HG03432 (cell line): Measurements from ENCODE around the gene KCNA3.

Source experiments
- ATAC-seq: cut with Tn5 transposase; IDR thresholded peaks from one replicate; pipeline ENCODE4 v1.9.1; 2021; ENCODE audit warnings: mild to moderate bottlenecking, moderate library complexity; ENCODE audit not compliant: unreplicated experiment

Gene KCNA3

GRCh38 chr1:110639724-110640386, 34.9 kb downstream of the KCNA3 start:
- no peak for ATAC-seq

GRCh38 chr1:110638556-110638955, 36.2 kb downstream of the KCNA3 start:
- no peak for ATAC-seq

- no peak for ATAC-seq
These were observed 36.7 kb downstream of the KCNA3 start for GRCh38 chr1:110638058-110638457.

DNA sequence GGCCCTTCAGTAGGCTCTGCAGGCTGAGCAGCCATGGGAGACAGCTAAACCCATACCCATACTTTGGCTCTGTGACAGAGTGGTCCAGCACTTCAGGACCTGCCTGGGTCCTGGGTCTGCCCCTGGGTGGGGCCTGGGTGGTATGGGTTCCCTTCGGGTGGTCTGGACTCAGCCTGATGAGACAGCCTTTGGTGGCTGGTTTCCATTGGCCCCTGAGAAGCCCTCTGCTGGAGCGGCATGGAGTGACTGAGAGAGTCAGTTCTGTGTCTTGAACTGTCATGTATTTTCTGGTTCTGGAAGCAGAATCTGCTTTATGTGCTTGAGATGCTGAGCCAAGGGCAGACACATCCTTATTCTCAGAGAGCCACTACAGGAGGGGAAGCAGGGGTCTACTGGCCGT, 37.3 kb downstream of the KCNA3 start:
- ATAC-seq, result no peak

GRCh38 chr1:110636149-110636935, 38.4 kb downstream of the KCNA3 start:
- no peak for ATAC-seq

- ATAC-seq, result no peak
These were observed 39.3 kb downstream of the KCNA3 start for GRCh38 chr1:110635434-110635833.

- ATAC-seq, result peak; percentile 75
These were observed 40.1 kb downstream of the KCNA3 start for GRCh38 chr1:110634455-110635311.

DNA sequence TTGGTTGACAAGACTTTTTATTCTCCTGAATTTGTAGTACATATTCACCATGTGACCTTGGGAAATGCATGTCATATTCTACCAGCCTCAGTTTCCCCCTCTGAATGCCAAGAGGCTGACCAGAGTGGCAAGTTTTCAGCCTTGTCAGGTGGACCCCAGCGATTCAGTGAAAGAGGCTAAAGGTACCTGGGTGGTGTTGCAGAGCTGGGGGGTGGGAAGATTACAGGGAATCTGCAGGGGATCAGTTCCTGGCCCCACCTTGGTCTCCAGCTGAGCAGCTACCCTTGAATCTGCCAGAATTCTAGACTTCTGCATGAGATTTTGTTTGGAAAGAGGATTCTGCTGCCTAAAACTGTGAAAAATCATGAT, 40.7 kb downstream of the KCNA3 start:
- no peak for ATAC-seq

DNA sequence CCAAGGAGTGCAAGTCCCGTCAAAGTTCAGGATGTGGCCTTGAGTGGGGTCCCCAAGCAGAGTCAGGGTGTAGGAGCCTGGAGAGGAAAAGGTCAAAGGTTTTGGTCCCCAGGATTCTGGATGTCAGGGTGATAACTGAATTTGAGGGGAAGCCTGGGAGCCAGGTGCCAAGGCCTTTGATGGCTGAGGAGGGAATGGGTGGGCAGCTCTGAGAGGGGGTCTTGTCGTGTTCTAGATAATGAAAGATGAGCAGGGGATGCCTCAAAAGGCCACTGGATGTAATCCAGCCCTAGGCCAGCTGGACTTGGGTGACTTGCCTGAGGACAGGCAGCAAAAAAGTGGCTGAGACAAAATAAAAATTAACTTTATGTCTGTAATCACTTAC, 41.1 kb downstream of the KCNA3 start:
- no peak for ATAC-seq

DNA sequence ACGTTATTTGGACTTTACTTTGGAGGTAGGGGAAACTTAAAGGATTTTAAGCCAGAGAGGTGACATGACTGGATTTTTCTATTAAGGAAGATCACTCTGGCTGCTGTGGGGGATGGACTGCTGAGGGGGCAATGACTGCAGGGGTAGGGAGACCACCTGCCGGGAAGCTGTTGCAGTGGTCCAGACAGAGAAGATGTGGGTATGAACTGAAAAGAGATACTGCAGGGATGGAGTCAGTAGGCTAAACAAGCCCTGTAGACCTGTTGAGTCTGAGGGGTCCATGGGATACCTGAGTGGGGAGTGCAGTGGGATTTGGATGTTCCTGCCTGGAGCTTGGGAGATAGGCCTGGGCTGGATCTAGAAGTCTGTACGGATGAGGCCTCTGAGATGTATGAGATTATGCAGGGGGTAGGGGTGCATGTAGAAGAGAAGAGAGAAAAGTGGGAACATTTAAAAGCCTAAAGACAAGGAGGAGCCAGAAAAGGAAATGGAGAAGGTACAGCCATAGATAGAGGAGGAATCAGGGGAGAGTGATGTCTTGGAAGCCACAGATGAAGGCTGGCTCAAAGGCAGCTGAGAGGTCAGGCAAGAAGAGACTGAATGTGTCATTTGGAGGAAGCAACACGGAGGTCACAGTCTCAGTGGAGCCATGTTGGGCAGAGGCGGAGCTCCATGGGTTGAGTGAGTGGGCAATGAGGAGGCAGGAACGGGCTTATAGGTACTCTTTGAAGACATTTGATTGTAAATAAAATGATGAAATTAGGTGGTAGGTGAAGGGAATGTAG, 42.7 kb downstream of the KCNA3 start:
- no peak for ATAC-seq

GRCh38 chr1:110630839-110631663, 43.7 kb downstream of the KCNA3 start:
- peak; percentile 54 for ATAC-seq

DNA sequence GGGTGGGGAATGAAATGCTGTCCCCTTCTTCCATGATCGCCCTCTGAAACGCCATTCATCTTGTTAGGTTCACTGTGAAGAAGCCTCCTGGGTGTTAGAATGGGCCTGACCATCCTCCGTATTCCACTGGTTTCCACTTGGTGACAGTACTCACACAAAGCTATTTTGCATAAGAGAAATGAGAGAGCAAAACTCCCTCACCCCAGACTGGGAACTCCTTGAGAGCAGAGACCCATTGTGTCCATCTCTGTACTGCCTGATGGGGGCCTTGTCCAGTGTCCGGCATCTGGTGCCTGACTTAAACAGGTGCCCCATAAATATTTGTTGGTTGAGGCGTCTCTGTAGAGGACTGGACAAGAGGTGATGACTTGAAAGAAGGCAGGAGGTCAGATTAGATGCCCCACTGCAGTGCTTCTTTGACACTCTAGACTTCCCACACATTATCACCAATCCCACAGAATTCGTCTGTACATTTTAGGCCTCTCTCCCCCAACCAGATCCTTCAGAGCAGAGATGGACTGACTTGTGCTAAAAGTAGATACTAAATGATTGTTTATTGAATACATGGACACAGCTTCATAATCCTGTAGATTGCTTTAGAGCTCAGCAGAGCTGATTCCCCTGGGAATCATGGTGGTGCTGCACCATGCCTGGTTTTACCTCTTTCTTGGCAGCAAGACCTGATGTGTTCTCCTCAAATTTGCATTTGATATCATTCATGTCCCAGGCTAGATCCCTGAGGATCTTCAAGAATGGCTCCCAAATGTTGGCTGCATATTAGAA, 46.2 kb downstream of the KCNA3 start:
- no peak for ATAC-seq

DNA sequence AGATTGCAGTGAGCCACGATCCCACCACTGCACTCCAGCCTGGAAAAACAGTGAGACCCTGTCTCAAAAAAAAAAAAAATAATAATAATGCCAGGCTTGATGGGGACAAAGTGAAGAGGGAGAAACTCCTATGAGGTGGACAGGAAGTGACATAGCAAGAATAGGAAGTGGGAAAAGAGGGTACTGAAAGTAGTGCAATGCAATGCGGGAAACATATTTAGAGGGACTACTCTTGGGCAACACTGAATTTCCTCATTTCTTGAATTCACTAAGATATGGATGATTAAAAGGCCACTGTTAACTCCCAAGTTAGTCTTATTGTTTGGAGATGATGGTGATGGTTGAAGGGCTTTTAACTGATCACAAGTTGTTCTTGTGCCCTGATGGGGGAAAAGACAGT, 47.0 kb downstream of the KCNA3 start:
- no peak for ATAC-seq

GRCh38 chr1:110626889-110627288, 47.9 kb downstream of the KCNA3 start:
- no peak for ATAC-seq
